DOHH2 (cell line): Measurements from ENCODE around the gene USHBP1.

Experiments
- CTCF ChIP-seq: fragments of 200-600 bp; sonication (generic); IDR thresholded peaks from one replicate; pipeline ENCODE4 v1.5.1; 2014; ENCODE audit warnings: antibody characterized with exemption, mild to moderate bottlenecking, low read depth, low read length; ENCODE audit not compliant: poor library complexity, severe bottlenecking
- EZH2phosphoT487 ChIP-seq: fragments of 200-600 bp; sonication (generic); IDR thresholded peaks from 2 replicates; pipeline ENCODE4 v1.6.1; 2017; ENCODE audit warnings: borderline replicate concordance, mild to moderate bottlenecking, antibody characterized with exemption, low read length, moderate library complexity, mixed read lengths

- TF ChIP-seq CTCF, result no peak
- TF ChIP-seq EZH2phosphoT487, result no peak
These were observed 27.6 kb downstream of the USHBP1 start for GRCh38 chr19:17236811-17237543.
